Caki2 (cell line): ENCODE results near the gene RGMA. TPM values are rescaled to one million over a fixed set of nuclear protein-coding genes. Genes with fewer than 3 reads are reported as not detected.

ENCODE experiments used
- DNase-seq: peaks from one replicate; pipeline ENCODE4 v3.0.0-alpha.2; 2015; ENCODE audit warnings: low read depth
- in situ Hi-C: cut with HindIII; loops from 2 replicates; pipeline ENCODE4 v1.10.0; 2016; ENCODE audit warnings: low sequenced_read_pairs, low pct_unique_long_range_greater_than_20kb, mixed read lengths
- total RNA-seq: library from RNA; depleted of rRNA; stranded (reverse); fragments of >200 nt; shearing (Covaris generic); gene quantifications from 2 replicates; pipeline ENCODE4 v1.2.3, GENCODE V29; 2014; ENCODE audit warnings: low replicate concordance

The RGMA gene
- total RNA-seq, 1 experiment from 2014 or later = 0.03 TPM

GRCh38 chr15:93029836-93030429 lies 59.1 kb downstream of the RGMA start:
- in situ Hi-C loops = no loop called here

GRCh38 chr15:93029214-93029835 lies 59.7 kb downstream of the RGMA start:
- in situ Hi-C loops = no loop called here
- DNase-seq = no peak

More at GRCh38 chr15:93029836-93030429, 59.1 kb downstream of the RGMA start:
- no peak for DNase-seq

DNA sequence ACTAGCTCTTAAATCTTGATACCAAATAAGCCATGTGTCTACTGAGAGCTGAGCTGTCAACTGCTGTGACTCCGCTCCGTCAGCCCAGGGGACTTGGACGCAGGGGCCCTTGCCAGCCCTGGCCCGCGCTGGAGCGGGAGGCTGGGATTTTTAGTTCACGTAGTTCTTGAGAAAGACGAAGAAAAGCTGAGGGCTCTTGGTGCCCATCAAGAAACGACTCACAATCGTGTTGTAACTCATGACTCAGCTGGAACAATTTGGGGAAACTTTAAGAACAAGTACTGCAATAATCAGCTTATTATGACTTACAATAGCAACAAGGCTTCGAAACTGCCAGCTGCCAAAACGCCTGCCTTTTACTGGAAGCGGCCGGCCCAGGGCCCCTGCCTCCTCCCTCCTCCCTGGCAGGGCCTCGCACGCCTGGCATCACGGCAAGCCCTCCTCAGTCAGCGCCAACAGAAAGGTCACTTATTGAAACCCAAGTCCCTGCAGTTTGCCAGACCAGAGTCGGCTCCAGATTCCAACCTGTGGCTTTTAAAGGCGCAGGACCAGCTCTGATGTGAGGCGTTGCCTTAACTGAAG lies 60.3 kb downstream of the RGMA start:
- in situ Hi-C loops = no loop called here
- DNase-seq = no peak

DNA sequence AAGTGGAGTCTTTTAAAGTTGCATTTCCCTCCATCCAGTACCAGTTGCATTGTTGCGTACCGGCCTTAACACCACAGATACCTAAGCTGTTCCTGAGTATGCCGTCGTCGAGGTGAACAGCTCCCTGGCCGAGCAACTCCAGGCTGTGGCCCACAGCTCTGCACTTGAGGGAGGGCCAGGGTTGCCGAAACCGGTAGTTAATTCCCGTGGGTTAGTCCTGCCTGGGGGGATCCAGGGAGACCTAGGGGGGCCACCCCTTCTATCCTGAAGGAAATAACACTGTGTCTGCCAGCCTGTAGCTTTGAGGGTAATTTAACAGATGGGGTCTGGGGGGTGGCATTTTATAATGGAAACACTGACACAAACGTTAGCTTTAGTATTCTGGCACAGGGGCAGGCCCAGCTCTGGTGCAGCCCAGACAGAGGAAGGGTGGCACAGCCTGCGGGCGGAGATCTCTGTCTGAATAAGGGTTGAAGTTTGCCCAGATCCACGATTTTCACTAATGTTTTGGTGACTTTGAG lies 60.8 kb downstream of the RGMA start:
- no peak for DNase-seq
- in situ Hi-C loops = no loop called here

GRCh38 chr15:93027413-93027812 lies 61.6 kb downstream of the RGMA start:
- in situ Hi-C loops = no loop called here
- no peak for DNase-seq

- DNase-seq = no peak
- in situ Hi-C loops = no loop called here
These were observed 62.6 kb downstream of the RGMA start for GRCh38 chr15:93026380-93026817.

- in situ Hi-C loops = no loop called here
- no peak for DNase-seq
These were observed 63.4 kb downstream of the RGMA start for GRCh38 chr15:93025625-93025982.

- in situ Hi-C loops = no loop called here
- DNase-seq = no peak
These were observed 64.0 kb downstream of the RGMA start for GRCh38 chr15:93024716-93025624.

DNA sequence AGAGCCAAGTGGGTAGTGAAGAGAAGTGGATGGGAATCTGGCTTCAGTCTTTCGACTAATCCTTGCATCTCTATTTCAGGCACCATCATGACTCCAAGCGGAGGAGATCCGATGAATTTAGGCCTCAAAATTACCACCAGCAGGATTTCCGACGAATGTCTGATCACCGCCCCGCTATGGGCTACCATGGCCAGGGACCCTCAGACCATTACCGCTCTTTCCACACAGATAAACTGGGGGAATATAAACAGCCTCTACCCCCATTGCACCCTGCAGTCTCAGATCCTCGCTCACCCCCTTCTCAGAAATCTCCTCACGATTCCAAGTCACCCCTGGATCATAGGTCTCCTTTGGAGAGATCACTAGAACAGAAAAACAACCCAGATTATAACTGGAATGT lies 64.7 kb downstream of the RGMA start:
- DNase-seq = no peak
- in situ Hi-C loops = no loop called here

DNA sequence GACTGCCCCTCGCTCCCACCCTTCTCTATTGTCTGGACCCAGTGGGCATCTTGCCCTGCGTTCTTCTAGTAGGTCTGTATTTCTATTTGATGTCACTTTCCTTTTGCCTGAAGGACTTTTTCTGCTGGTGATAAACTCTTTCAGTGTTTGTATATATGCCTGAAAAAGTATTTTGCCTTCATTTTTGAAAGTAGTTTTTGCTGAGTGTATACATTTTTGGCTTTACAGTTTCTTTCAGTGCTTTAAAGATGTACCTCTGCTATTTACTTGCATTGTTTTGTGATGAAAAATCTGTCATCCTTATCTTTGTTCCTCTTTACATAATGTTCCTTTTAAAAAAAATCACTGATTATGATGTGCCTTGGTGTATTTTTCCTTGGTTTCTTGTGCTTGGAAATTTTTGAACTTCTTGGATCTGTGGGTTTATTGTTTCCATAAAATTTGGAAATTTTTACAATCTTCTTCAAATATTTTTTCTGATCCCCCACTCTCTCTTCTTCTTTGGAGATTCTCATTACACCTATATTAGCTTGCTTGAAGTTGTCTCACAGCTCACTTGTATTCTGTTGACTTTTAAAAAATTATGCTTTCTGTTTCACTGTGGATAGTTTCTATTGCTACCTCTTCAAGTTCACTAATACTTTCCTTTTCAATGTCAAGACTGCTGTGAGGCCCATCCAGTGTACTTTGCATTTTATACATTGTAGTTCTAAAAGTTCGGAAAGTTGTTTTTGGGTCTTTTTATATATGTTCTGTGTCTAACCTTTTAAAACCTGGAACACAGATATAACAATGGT lies 67.8 kb downstream of the RGMA start:
- DNase-seq = no peak
- in situ Hi-C loops = no loop called here

DNA sequence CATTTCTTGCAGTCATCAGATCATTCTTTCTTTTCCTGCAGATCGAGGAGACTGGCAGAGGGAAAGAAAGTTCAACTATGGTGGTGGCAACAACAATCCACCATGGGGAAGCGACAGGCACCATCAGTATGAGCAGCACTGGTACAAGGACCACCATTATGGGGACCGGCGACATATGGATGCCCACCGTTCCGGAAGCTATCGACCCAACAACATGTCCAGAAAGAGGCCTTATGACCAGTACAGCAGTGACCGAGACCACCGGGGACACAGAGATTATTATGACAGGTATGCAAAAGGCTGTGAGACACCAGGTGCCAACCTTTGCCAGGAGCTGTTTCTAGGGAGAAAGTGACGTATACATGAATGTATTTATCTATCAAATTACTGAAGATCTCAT lies 69.0 kb downstream of the RGMA start:
- in situ Hi-C loops = no loop called here
- DNase-seq = no peak

GRCh38 chr15:93019090-93019489 lies 69.9 kb downstream of the RGMA start:
- in situ Hi-C loops = no loop called here

GRCh38 chr15:93018574-93018973 lies 70.4 kb downstream of the RGMA start:
- in situ Hi-C loops = no loop called here
- no peak for DNase-seq

More at GRCh38 chr15:93019090-93019489, 69.9 kb downstream of the RGMA start:
- no peak for DNase-seq

DNA sequence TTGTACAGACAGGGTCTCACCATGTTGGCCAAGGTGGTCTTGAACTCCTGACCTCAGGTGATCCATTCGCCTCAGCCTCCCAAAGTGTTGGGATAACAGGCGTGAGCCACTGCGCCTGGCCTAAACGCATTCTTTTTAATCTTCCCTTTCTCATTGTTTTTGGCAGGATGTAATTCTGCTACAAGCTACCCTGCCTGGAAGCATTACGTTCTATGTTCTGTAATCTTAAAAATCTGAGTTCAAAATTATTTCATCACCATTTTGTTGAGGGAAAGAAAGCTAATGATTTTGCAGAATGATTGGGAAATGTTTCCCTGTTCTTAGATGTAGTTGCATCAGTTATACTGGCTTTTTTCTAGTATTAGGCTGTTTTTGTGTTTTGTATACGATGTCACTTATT lies 71.5 kb downstream of the RGMA start:
- in situ Hi-C loops = no loop called here
- no peak for DNase-seq

GRCh38 chr15:93012786-93013185 lies 76.2 kb downstream of the RGMA start:
- in situ Hi-C loops = no loop called here

DNA sequence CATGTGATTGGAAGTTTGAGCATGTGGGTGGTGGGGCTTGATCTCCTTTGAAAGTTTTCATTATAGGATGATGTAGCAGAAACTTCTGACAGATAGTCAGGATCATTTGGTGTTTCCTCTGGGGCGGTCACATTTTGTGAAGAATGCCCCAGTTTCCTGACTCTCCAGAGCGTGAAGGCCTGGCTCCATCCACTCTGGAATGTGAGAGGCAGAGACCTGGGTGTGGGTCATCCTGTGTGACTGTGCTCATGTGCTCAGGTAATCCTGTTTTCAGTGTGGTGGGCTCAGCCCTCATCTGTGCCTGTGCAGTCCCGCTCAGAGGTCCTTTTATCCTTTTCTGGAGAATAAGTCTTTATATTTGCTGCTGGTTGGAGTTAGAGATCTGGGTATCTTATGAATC lies 81.0 kb downstream of the RGMA start:
- DNase-seq = no peak
- in situ Hi-C loops = no loop called here

More at GRCh38 chr15:93012786-93013185, 76.2 kb downstream of the RGMA start:
- no peak for DNase-seq

GRCh38 chr15:93005133-93005532 lies 83.9 kb downstream of the RGMA start:
- DNase-seq = no peak
- in situ Hi-C loops = no loop called here

DNA sequence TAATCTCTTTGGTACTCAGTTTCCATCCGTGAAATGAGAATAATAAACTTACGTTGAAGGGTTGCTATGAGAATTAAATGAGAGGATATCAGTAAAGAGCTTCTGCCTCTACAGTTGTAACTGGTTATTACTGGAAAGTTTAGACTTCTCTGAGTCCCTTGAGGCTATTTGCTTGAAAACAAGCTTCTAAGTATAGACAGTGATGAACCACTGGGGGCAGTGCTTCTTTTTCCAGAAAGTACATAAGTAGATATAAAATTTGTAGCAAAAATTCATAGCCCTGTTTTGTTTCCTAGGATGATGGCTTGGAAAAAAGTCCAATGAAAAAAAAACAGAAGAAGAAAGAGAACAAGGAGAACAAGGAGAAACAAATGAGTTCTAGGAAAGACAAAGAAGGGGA lies 87.1 kb downstream of the RGMA start:
- in situ Hi-C loops = no loop called here
- no peak for DNase-seq
